HEK293T (cell line): ENCODE results near the gene ZMIZ2.
A peak's percentile ranks its signal among the peaks of the same experiment; 100 is the strongest.

ENCODE experiments used
- CTCF ChIA-PET: fragments of 350-600 bp; formaldehyde crosslinking; extraction: SDS; loops from one replicate; lab custom pipeline; 2021; ENCODE audit warnings: antibody characterized with exemption, inconsistent platforms; lab: Yijun Ruan, JAX
- POLR2A ChIA-PET: fragments of 350-600 bp; formaldehyde crosslinking; extraction: SDS; loops from one replicate; lab custom pipeline; 2020; ENCODE audit warnings: antibody characterized with exemption, inconsistent platforms; lab: Yijun Ruan, JAX
- DNase-seq: peaks from one replicate; pipeline ENCODE4 v3.0.0; 2012; ENCODE audit warnings: mixed read lengths; ENCODE audit errors: extremely low spot score
- ARNT ChIP-seq: fragments of 450-650 bp; IDR thresholded peaks from 2 replicates; pipeline ENCODE4 v1.6.1; 2017; ENCODE audit warnings: mild to moderate bottlenecking
- BHLHE40 ChIP-seq: fragments of 450-650 bp; IDR thresholded peaks from 2 replicates; pipeline ENCODE4 v1.6.1; 2016; ENCODE audit warnings: mild to moderate bottlenecking, moderate library complexity, borderline replicate concordance
- CTBP1 ChIP-seq: fragments of 450-650 bp; IDR thresholded peaks from 2 replicates; pipeline ENCODE4 v1.6.1; 2016; ENCODE audit warnings: borderline replicate concordance
- ELF4 ChIP-seq: fragments of 450-650 bp; IDR thresholded peaks from 2 replicates; pipeline ENCODE4 v1.6.1; 2017; ENCODE audit warnings: antibody characterized with exemption
- FOXA1 ChIP-seq: fragments of 450-650 bp; IDR thresholded peaks from 2 replicates; pipeline ENCODE4 v1.6.1; 2016; ENCODE audit warnings: mild to moderate bottlenecking
- FOXK2 ChIP-seq: fragments of 450-650 bp; IDR thresholded peaks from 2 replicates; pipeline ENCODE4 v1.6.1; 2016; ENCODE audit warnings: mild to moderate bottlenecking
- FOXM1 ChIP-seq: fragments of 450-650 bp; IDR thresholded peaks from 2 replicates; pipeline ENCODE4 v1.6.1; 2017; ENCODE audit warnings: mild to moderate bottlenecking, borderline replicate concordance
- HDGF ChIP-seq: fragments of 450-650 bp; IDR thresholded peaks from 2 replicates; pipeline ENCODE4 v1.6.1; 2017; ENCODE audit warnings: antibody characterized with exemption, borderline replicate concordance
- L3MBTL2 ChIP-seq: fragments of 450-650 bp; conservative IDR thresholded peaks from 2 replicates; pipeline ENCODE4 v1.6.1; 2016; ENCODE audit warnings: mild to moderate bottlenecking
- LEF1 ChIP-seq: fragments of 450-650 bp; IDR thresholded peaks from 2 replicates; pipeline ENCODE4 v1.6.1; 2017; ENCODE audit warnings: mild to moderate bottlenecking, borderline replicate concordance
- NFRKB ChIP-seq: fragments of 450-650 bp; IDR thresholded peaks from 2 replicates; pipeline ENCODE4 v1.6.1; 2016; ENCODE audit warnings: mild to moderate bottlenecking, moderate library complexity
- SP1 ChIP-seq: fragments of 450-650 bp; IDR thresholded peaks from 2 replicates; pipeline ENCODE4 v1.6.1; 2017
- SUZ12 ChIP-seq: fragments of 450-650 bp; IDR thresholded peaks from 2 replicates; pipeline ENCODE4 v1.6.1; 2016; ENCODE audit warnings: mild to moderate bottlenecking
- TARDBP ChIP-seq: fragments of 450-650 bp; IDR thresholded peaks from 2 replicates; pipeline ENCODE4 v1.6.1; 2016
- ZNF384 ChIP-seq: fragments of 450-650 bp; IDR thresholded peaks from 2 replicates; pipeline ENCODE4 v1.6.1; 2016
- TF ChIP-seq, protein P1 (sequence below): fragments of 450-650 bp; IDR thresholded peaks from 2 replicates; pipeline ENCODE4 v1.6.1; 2016

Gene ZMIZ2

DNA sequence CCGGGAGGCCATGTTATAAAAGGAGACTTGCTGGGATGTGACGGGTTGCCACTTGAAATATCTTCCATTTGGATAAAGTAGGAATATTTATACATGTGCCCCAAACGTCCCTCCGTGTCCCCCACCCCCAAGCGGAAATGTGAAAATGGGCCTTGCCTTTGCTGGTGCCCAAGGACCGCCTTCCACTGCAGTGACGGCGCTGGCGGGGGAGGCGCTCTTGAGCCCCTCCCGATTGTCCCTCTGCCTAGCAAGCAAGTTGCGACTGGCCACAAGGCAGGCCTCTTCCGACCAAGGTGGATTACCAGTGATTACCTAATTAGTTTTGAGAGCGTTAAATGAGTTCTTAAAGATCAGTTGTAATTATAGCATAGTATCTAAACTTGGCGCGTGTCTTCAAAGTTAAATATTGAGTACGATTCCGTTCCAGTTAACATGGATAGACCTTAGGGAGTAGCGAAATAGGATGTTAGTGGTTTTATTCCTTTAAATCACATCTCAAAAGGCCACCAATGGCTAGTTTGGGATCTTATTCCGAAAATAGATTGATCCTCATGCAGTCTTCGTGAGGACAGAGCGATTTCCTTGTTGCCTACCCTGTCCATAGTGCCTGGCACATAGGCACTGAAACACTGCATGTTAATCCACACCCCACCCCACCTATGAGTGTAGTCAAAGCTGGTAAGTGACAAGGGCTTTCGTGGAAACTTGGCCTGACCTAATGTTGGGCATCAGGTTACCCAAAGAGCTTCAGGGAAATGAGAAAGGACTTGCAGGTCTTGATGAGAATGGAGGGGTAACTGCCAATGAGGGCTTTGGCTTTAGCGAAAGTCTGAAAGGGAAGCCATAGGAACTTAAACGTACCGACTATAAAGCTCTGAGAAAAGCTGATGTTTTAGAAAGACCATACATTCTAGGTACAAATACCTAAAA, 48.9 kb downstream of the ZMIZ2 start:
- peak; percentile 73 for DNase-seq
- ChIA-PET POLR2A (interaction anchor here (0.6 to 2.4 kb wide), 9 partner anchors 8 to 224 kb away, joined by 3 to 17 read pairs (median 5); partner anchors contain the start of genes DDX56, H2AZ2, OGDH and PURB), CTCF (interaction anchor here (0.6 kb wide), 1 partner anchor 216 kb away, joined by 3 read pairs; no protein-coding TSS in a partner anchor)
- TF ChIP-seq ARNT (no peak), ELF4 (0 out of 2 replicates have a peak, but pooled peaks have one; percentile 38), HDGF (no peak), FOXM1 (no peak; the same call in 1 of the 2 replicates), ZNF384 (no peak), NFRKB (peak; percentile 51; the same call in 1 of the 2 replicates), BHLHE40 (no peak), L3MBTL2 (no peak; the same call in 1 of the 2 replicates), TARDBP (no peak), FOXA1 (no peak)
- TF ChIP-seq, protein P1, sequence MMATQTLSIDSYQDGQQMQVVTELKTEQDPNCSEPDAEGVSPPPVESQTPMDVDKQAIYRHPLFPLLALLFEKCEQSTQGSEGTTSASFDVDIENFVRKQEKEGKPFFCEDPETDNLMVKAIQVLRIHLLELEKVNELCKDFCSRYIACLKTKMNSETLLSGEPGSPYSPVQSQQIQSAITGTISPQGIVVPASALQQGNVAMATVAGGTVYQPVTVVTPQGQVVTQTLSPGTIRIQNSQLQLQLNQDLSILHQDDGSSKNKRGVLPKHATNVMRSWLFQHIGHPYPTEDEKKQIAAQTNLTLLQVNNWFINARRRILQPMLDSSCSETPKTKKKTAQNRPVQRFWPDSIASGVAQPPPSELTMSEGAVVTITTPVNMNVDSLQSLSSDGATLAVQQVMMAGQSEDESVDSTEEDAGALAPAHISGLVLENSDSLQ = no peak

DNA sequence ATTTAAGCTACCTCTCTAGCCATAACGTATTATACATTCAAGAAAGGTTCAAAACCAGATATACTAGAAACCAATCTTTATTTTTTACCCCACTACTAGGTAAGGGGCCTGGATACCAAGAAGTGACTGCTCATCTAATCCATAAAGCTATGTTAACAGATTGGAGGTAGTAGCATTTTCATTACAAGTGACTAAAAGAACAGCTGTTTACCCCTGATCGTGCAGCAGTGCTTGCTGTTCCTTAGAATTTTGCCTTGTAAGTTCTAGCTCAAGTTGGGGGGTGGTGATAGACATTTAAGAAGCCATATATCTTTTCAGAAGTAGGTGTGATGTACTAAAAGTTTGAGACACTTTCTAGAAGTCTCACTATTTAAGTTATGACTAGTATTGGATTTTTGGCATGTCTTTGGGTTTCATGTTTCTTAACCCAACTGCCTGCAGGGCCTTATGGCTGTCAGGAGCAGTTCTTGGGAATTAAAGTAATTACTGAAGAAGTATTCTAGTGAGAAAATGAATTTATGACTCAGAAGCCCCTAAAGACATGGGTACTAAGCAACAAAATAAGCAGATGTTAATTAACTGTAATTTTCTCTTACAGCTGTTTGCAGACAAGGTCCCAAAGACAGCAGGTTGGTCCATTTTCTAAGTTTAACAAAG, 50.1 kb downstream of the ZMIZ2 start:
- ChIA-PET POLR2A (interaction anchor here (0.7 to 2.4 kb wide), 4 partner anchors 49 to 225 kb away, joined by 3 to 17 read pairs (median 6); partner anchors contain the start of genes DDX56, H2AZ2 and PURB), CTCF (interaction anchor here (0.6 to 0.9 kb wide), 3 partner anchors 45 to 794 kb away, joined by 3 to 4 read pairs (median 3); no protein-coding TSS in a partner anchor)
- no peak for DNase-seq
- no peak for TF ChIP-seq BHLHE40
- TF ChIP-seq, protein P1 = no peak
- no peak for TF ChIP-seq CTBP1
- TF ChIP-seq SUZ12 = no peak
- TF ChIP-seq SP1 = no peak
- no peak for TF ChIP-seq ARNT
- TF ChIP-seq TARDBP = no peak
- TF ChIP-seq LEF1 = no peak
- TF ChIP-seq L3MBTL2 = no peak
- TF ChIP-seq NFRKB = no peak
- TF ChIP-seq FOXA1 = no peak
- TF ChIP-seq HDGF = no peak
- TF ChIP-seq FOXM1 = no peak

DNA sequence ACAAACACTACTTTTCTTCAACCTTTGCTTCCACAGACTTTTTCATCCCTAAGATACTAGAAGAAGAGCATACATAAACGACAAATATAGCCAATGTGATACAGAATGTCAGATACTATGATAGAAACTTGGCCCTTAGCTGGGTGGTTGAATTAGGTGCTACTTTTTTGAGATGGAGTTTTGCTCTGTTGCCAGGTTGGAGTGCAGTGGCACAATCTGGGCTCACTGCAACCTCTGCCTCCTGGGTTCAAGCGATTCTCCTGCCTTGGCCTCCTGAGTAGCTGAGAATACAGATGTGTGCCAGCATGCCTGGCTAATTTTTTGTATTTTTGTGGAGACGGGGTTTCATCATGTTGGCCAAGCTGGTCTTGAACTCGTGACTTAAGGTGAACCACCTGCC, 51.3 kb downstream of the ZMIZ2 start:
- no peak for TF ChIP-seq BHLHE40
- no peak for DNase-seq
- ChIA-PET POLR2A (no interaction called here), CTCF (no interaction called here)

DNA sequence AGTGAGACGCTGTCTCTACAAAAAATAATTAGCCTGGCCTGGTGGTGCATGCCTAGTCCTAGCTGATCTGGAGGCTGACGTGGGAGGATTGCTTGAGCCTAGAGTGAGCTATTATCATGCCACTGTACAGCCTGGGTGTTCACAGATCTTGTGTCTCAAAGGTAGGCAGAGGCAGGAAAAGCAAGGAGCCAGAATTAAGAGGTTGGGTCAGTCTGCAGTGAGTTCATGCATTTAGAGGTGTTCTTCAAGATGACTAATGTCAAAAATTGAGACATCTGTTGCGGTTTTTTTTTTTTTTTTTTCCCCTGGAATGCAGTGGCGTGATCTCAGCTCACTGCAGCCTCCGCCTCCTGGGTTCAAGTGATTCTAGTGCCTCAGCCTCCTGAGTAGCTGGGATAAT, 53.2 kb downstream of the ZMIZ2 start:
- ChIA-PET CTCF (no interaction called here), POLR2A (no interaction called here)
- no peak for DNase-seq
- TF ChIP-seq ZNF384 (no peak), CTBP1 (no peak), FOXK2 (no peak), HDGF (no peak), BHLHE40 (no peak), TARDBP (no peak), ARNT (no peak), FOXA1 (no peak), ELF4 (no peak), LEF1 (no peak), NFRKB (no peak), L3MBTL2 (no peak)
- TF ChIP-seq, protein P1 = no peak

DNA sequence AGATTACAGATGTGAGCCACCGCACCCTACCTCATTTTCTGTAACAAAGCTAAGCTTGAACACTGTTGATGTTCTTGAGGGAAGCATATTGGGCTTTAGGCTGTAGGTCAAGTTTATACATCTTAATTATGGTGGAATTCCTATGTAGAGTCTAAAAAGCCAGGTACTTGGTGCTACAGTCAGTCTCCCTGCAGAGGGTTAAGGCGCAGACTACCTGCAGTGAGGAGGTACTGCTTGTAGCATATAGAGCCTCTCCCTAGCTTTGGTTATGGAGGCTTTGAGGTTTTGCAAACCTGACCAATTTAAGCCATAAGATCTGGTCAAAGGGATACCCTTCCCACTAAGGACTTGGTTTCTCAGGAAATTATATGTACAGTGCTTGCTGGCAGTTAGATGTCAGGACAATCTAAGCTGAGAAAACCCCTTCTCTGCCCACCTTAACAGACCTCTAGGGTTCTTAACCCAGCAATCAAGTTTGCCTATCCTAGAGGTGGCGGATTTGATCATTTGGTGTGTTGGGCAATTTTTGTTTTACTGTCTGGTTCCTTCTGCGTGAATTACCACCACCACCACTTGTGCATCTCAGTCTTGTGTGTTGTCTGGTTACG, 53.9 kb downstream of the ZMIZ2 start:
- no peak for TF ChIP-seq ARNT
- no peak for TF ChIP-seq HDGF
- TF ChIP-seq, protein P1 = no peak
- no peak for TF ChIP-seq TARDBP
- TF ChIP-seq BHLHE40 = no peak
- no peak for TF ChIP-seq FOXM1
- no peak for TF ChIP-seq ELF4
- no peak for TF ChIP-seq LEF1
- no peak for TF ChIP-seq FOXA1
- no peak for TF ChIP-seq NFRKB
- TF ChIP-seq CTBP1 = no peak
- CTCF ChIA-PET = no interaction called here

More for the DNA sequence above, 53.9 kb downstream of the ZMIZ2 start:
- POLR2A ChIA-PET = no interaction called here
- no peak for DNase-seq
